ENCODE data around the gene CFAP20DC. TPM values are rescaled to one million over a fixed set of nuclear protein-coding genes. Genes with fewer than 3 reads are reported as not detected.

CFAP20DC gene
- total RNA-seq, 1 donor from 2014 or later: 0.57 TPM

GRCh38 chr3:59016930-59017616, 32.8 kb downstream of the CFAP20DC start:
- Mint-ChIP-seq H3K4me3 (ENCODE audit: unreplicated experiment) (no peak overlapping the region), H3K9me3 (ENCODE audit: unreplicated experiment) (no peaks in the 10 kb centered on the region), H3K27me3 (ENCODE audit: low read depth, unreplicated experiment) (no peaks in the 10 kb centered on the region), H3K36me3 (ENCODE audit: low read depth, unreplicated experiment) (no peaks in the 10 kb centered on the region), H3K27ac (ENCODE audit: unreplicated experiment) (no peak overlapping the region), H3K4me1 (ENCODE audit: low read depth, unreplicated experiment) (no peaks in the 10 kb centered on the region)
- FAIRE-seq (no peak), DNase-seq (ENCODE audit: low read depth) (no peak)
- Histone ChIP-seq H3K79me2 (ENCODE audit: insufficient read depth, low read length) (no peaks in the 10 kb centered on the region), H3K9ac (ENCODE audit: low read length) (no peak overlapping the region), H3K4me2 (ENCODE audit: low read length) (no peak overlapping the region), H3K9me3 (ENCODE audit: insufficient read depth, low read depth, low read length) (no peaks in the 10 kb centered on the region), H3K4me1 (ENCODE audit: insufficient read depth, low read length) (no peaks in the 10 kb centered on the region), H3K36me3 (ENCODE audit: insufficient read depth, low read length) (no peaks in the 10 kb centered on the region), H3K4me3 (ENCODE audit: insufficient read depth, low read depth, low read length) (no peak overlapping the region), H2AFZ (ENCODE audit: low read depth, low read length) (no peak overlapping the region), H3K27ac (ENCODE audit: low read depth, low read length) (no peak overlapping the region), H4K20me1 (ENCODE audit: insufficient read depth, low read length) (no peaks in the 10 kb centered on the region), H3K27me3 (ENCODE audit: insufficient read depth, low read length) (no peaks in the 10 kb centered on the region)
- TF ChIP-seq EZH2 (IDR thresholded peaks at IDR 0.05; ENCODE audit: insufficient read depth, low read length): no peak
- TF ChIP-seq CTCF (IDR thresholded peaks at IDR 0.05; ENCODE audit: insufficient read depth, low read depth, low read length): no peak

- H3K4me3 Mint-ChIP-seq (ENCODE audit: unreplicated experiment): no peak overlapping the region
- no peaks in the 10 kb centered on the region for H3K36me3 Mint-ChIP-seq (ENCODE audit: low read depth, unreplicated experiment)
- no peak overlapping the region for H3K4me2 ChIP-seq (ENCODE audit: low read length)
- H3K27me3 ChIP-seq (ENCODE audit: insufficient read depth, low read length): no peaks in the 10 kb centered on the region
- peaks cover 2% of the 10 kb centered on the region for H3K9me3 Mint-ChIP-seq (ENCODE audit: unreplicated experiment)
- H2AFZ ChIP-seq (ENCODE audit: low read depth, low read length): no peak overlapping the region
- H3K4me1 ChIP-seq (ENCODE audit: insufficient read depth, low read length): no peaks in the 10 kb centered on the region
- H3K79me2 ChIP-seq (ENCODE audit: insufficient read depth, low read length): no peaks in the 10 kb centered on the region
- H3K9me3 ChIP-seq (ENCODE audit: insufficient read depth, low read depth, low read length): no peaks in the 10 kb centered on the region
- no peak overlapping the region for H3K27ac ChIP-seq (ENCODE audit: low read depth, low read length)
- TF ChIP-seq CTCF (IDR thresholded peaks at IDR 0.05; ENCODE audit: insufficient read depth, low read depth, low read length) (no peak), EZH2 (IDR thresholded peaks at IDR 0.05; ENCODE audit: insufficient read depth, low read length) (no peak)
- no peaks in the 10 kb centered on the region for H4K20me1 ChIP-seq (ENCODE audit: insufficient read depth, low read length)
- no peak for DNase-seq (ENCODE audit: low read depth)
- H3K27ac Mint-ChIP-seq (ENCODE audit: unreplicated experiment): no peak overlapping the region
- H3K27me3 Mint-ChIP-seq (ENCODE audit: low read depth, unreplicated experiment): no peaks in the 10 kb centered on the region
- H3K36me3 ChIP-seq (ENCODE audit: insufficient read depth, low read length): no peaks in the 10 kb centered on the region
- no peaks in the 10 kb centered on the region for H3K4me1 Mint-ChIP-seq (ENCODE audit: low read depth, unreplicated experiment)
- H3K9ac ChIP-seq (ENCODE audit: low read length): no peak overlapping the region
- FAIRE-seq: no peak
- no peak overlapping the region for H3K4me3 ChIP-seq (ENCODE audit: insufficient read depth, low read depth, low read length)
These were observed 36.2 kb downstream of the CFAP20DC start for GRCh38 chr3:59013611-59014010.
